MM.1S (cell line): ENCODE data around the gene ATP2B2.

Experiments
- DNase-seq: peaks from one replicate; pipeline ENCODE4 v3.0.0-alpha.2; 2015
- H2AFZ ChIP-seq: fragments of 300-600 bp; sonication (generic); 2 replicates; pipeline ENCODE4 v1.6.0; 2016; ENCODE audit warnings: antibody characterized with exemption, low read length
- H3F3A ChIP-seq: fragments of 300-600 bp; sonication (generic); 2 replicates; pipeline ENCODE4 v1.6.1; 2016; ENCODE audit warnings: mild to moderate bottlenecking, antibody characterized with exemption, low read length, moderate library complexity, mixed read lengths; ENCODE audit not compliant: insufficient read depth
- H3K27ac ChIP-seq: fragments of 300-600 bp; sonication (generic); 2 replicates; pipeline ENCODE4 v1.5.1; 2016; ENCODE audit warnings: mild to moderate bottlenecking, low read length
- H3K27me3 ChIP-seq: fragments of 300-600 bp; sonication (generic); replicated peaks from 2 replicates; pipeline ENCODE4 v1.6.0; 2016; ENCODE audit warnings: low read length; ENCODE audit not compliant: insufficient read depth
- H3K36me3 ChIP-seq: fragments of 300-600 bp; sonication (generic); replicated peaks from 2 replicates; pipeline ENCODE4 v1.6.1; 2016; ENCODE audit warnings: mild to moderate bottlenecking, low read length, mixed read lengths; ENCODE audit not compliant: insufficient read depth
- H3K4me1 ChIP-seq: fragments of 300-600 bp; sonication (generic); 2 replicates; pipeline ENCODE4 v1.6.1; 2016; ENCODE audit warnings: low read length, mixed read lengths
- H3K4me2 ChIP-seq: fragments of 300-600 bp; sonication (generic); 2 replicates; pipeline ENCODE4 v1.6.0; 2016; ENCODE audit warnings: low read depth, low read length
- H3K4me3 ChIP-seq: fragments of 300-600 bp; sonication (generic); 2 replicates; pipeline ENCODE4 v1.5.1; 2016; ENCODE audit warnings: low read length, mixed read lengths
- H3K79me2 ChIP-seq: fragments of 300-600 bp; sonication (generic); 2 replicates; pipeline ENCODE4 v1.6.1; 2016; ENCODE audit warnings: mixed run types, low read length, mixed read lengths
- H3K9ac ChIP-seq: fragments of 300-600 bp; sonication (generic); 2 replicates; pipeline ENCODE4 v1.6.1; 2016; ENCODE audit warnings: low read length, mixed read lengths
- H3K9me2 ChIP-seq: fragments of 300-600 bp; sonication (generic); replicated peaks from 2 replicates; pipeline ENCODE4 v1.6.1; 2016; ENCODE audit warnings: mild to moderate bottlenecking, low read length, mixed read lengths; ENCODE audit not compliant: insufficient read depth
- H3K9me3 ChIP-seq: fragments of 300-600 bp; sonication (generic); replicated peaks from 2 replicates; pipeline ENCODE4 v1.6.1; 2016; ENCODE audit warnings: mild to moderate bottlenecking, low read length, mixed read lengths; ENCODE audit not compliant: insufficient read depth
- H4K20me1 ChIP-seq: fragments of 300-600 bp; sonication (generic); 2 replicates; pipeline ENCODE4 v1.6.1; 2016; ENCODE audit warnings: mild to moderate bottlenecking, low read length, moderate library complexity, mixed read lengths; ENCODE audit not compliant: insufficient read depth
- EZH2 ChIP-seq: fragments of 300-600 bp; sonication (generic); optimal IDR thresholded peaks from 2 replicates; pipeline ENCODE3; 2017; ENCODE audit warnings: low read depth, mild to moderate bottlenecking, antibody characterized with exemption, low read length, mixed read lengths
- EZH2phosphoT487 ChIP-seq: fragments of 300-600 bp; sonication (generic); IDR thresholded peaks from 2 replicates; pipeline ENCODE4 v1.6.1; 2018; ENCODE audit warnings: antibody characterized with exemption, low read length
- TF ChIP-seq, protein P1 (sequence below): fragments of 300-600 bp; sonication (generic); IDR thresholded peaks from 2 replicates; pipeline ENCODE4 v1.5.1; 2016; ENCODE audit warnings: antibody characterized with exemption, low read length, mixed read lengths

Gene ATP2B2

DNA sequence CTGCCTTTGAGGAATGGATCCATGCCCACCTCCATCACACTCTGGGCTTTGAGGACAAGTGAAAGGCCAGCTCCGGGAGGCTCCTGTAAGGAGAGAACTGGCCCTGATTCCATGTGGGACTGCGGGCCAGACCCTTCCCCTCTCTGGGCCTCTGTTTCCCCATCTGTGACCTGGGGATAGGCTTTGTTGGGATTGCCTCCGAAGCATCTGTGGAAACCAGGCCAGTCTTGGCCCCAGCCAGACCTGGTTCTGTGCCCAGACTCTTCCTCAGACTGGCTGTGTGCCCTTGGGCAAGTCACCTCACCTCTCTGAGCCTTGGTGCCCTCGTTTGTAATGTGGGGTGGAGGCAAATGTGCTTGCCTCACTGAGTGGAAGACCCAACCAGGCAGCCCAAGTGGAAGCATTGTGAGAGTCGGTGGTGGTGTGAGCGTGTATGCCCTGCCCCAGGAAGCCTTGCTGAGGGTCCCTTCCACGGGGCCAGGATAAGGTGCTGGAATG is 163.4 kb downstream of the ATP2B2 start:
- no peak for DNase-seq
- Histone ChIP-seq H4K20me1 (no peaks in the 10 kb centered on the region), H3K9me2 (no peaks in the 10 kb centered on the region), H3K79me2 (no peaks in the 10 kb centered on the region), H3K27ac (no peak overlapping the region; the same call in 1 of the 2 replicates), H3K27me3 (peaks cover 18% of the 10 kb centered on the region), H3F3A (no peaks in the 10 kb centered on the region), H3K9ac (no peak overlapping the region), H3K36me3 (no peaks in the 10 kb centered on the region), H3K4me1 (no peaks in the 10 kb centered on the region; the same call in 1 of the 2 replicates), H3K4me3 (no peak overlapping the region), H3K9me3 (no peaks in the 10 kb centered on the region), H2AFZ (no peak overlapping the region), H3K4me2 (no peak overlapping the region)
- TF ChIP-seq EZH2, result no peak

DNA sequence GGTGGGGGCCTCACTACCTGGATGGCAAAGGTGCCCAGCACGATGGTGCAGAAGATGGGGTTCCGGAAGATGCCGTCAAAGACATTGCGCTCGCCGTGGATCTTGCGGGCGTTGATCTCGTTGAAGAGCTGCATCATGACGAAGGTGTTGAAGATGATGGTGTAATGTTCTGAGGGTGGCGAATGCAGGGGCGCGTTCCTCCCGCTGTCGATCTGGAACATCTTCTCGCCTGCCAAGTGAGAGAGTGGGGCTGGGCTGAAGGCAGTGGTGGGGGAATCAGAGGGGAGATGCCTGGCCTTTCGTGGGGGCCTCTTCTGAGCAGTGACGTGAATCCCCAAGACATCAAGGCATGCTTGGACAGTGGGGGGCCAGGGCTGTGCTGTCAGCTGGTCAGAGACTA is 164.9 kb downstream of the ATP2B2 start:
- Histone ChIP-seq H4K20me1 (no peaks in the 10 kb centered on the region), H3K4me1 (no peaks in the 10 kb centered on the region; the same call in 1 of the 2 replicates), H3K9ac (no peak overlapping the region), H3K79me2 (no peaks in the 10 kb centered on the region), H3F3A (no peaks in the 10 kb centered on the region), H3K9me3 (no peaks in the 10 kb centered on the region), H3K27ac (no peak overlapping the region), H3K27me3 (peaks cover 18% of the 10 kb centered on the region), H2AFZ (no peak overlapping the region), H3K4me3 (no peak overlapping the region), H3K9me2 (no peaks in the 10 kb centered on the region), H3K4me2 (no peak overlapping the region), H3K36me3 (no peaks in the 10 kb centered on the region)
- no peak for DNase-seq
- TF ChIP-seq, protein P1, sequence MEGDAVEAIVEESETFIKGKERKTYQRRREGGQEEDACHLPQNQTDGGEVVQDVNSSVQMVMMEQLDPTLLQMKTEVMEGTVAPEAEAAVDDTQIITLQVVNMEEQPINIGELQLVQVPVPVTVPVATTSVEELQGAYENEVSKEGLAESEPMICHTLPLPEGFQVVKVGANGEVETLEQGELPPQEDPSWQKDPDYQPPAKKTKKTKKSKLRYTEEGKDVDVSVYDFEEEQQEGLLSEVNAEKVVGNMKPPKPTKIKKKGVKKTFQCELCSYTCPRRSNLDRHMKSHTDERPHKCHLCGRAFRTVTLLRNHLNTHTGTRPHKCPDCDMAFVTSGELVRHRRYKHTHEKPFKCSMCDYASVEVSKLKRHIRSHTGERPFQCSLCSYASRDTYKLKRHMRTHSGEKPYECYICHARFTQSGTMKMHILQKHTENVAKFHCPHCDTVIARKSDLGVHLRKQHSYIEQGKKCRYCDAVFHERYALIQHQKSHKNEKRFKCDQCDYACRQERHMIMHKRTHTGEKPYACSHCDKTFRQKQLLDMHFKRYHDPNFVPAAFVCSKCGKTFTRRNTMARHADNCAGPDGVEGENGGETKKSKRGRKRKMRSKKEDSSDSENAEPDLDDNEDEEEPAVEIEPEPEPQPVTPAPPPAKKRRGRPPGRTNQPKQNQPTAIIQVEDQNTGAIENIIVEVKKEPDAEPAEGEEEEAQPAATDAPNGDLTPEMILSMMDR, result no peak
- TF ChIP-seq EZH2phosphoT487 (no peak), EZH2 (no peak)

DNA sequence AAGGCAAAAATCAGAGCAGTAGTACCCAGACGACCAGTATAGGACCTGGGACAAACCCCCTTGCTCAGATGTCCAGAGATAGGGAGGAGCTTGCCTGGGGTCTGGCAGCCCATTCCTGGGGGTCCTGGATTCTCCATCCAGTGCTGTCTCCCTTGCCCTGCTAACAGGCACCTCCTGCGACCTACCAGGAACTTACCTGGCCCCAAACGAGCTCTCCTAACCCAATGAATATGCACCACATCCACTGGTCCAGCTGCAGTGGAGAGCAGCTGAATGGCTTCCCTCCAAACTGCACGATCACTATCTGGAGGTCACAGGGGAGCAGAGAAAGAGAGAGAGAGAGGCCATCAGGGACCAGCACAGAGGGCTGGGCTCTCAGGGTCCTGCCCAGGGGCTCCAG is 165.3 kb downstream of the ATP2B2 start:
- H3K9me3 ChIP-seq, result no peaks in the 10 kb centered on the region
- no peak overlapping the region for H3K4me3 ChIP-seq
- no peaks in the 10 kb centered on the region for H3K9me2 ChIP-seq
- no peaks in the 10 kb centered on the region; the same call in 1 of the 2 replicates for H3K4me1 ChIP-seq
- no peak for TF ChIP-seq EZH2phosphoT487
- no peak for TF ChIP-seq EZH2
- TF ChIP-seq, protein P1, result no peak
- H3K79me2 ChIP-seq, result no peaks in the 10 kb centered on the region
- H3K9ac ChIP-seq, result no peak overlapping the region
- no peak overlapping the region for H3K27ac ChIP-seq
- H3K27me3 ChIP-seq, result peaks cover 18% of the 10 kb centered on the region
- H3K36me3 ChIP-seq, result no peaks in the 10 kb centered on the region
- no peaks in the 10 kb centered on the region for H3F3A ChIP-seq
- no peak overlapping the region for H2AFZ ChIP-seq
- no peak overlapping the region for H3K4me2 ChIP-seq
- no peak for DNase-seq
- H4K20me1 ChIP-seq, result no peaks in the 10 kb centered on the region

DNA sequence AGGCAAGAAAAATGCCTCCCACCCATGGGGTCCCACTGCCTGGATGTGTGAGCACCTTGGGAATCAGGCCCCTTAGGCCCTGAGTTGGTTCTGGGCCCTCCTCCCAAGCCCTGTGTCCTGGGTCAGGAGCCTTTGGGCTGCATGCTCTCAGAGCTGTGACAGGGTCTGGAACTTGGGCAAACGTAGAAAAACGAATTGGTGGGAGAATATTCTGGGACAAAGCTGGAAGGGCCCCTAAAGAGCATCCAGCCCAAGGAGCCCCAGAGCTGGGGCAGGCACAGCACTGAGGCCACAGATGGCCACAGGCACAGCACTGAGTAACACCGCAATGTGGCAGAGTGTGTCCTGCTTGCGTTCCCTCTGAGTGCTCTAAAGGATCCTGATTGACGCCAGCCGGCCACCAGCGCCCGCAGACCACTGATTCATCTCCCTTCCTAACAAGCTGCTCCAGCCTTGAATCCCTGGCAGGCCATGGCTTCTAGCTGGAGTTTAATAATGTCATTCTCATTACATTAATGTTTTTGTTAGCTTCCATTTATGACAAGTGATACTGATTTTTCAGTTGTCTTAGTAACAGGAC is 165.9 kb downstream of the ATP2B2 start:
- DNase-seq, result no peak
- H3K9me3 ChIP-seq, result no peaks in the 10 kb centered on the region
- peaks cover 18% of the 10 kb centered on the region for H3K27me3 ChIP-seq
- no peaks in the 10 kb centered on the region; the same call in 1 of the 2 replicates for H3K4me1 ChIP-seq
- H3F3A ChIP-seq, result no peaks in the 10 kb centered on the region
- H4K20me1 ChIP-seq, result no peaks in the 10 kb centered on the region
- no peaks in the 10 kb centered on the region for H3K79me2 ChIP-seq
- H3K9me2 ChIP-seq, result no peaks in the 10 kb centered on the region
- H3K4me3 ChIP-seq, result no peak overlapping the region
- H2AFZ ChIP-seq, result no peak overlapping the region
- H3K36me3 ChIP-seq, result no peaks in the 10 kb centered on the region
- H3K4me2 ChIP-seq, result no peak overlapping the region
- TF ChIP-seq, protein P1, result no peak
- TF ChIP-seq EZH2phosphoT487 (no peak), EZH2 (no peak)
- H3K27ac ChIP-seq, result no peak overlapping the region
- no peak overlapping the region for H3K9ac ChIP-seq
